G401 (cell line): ENCODE results near the gene POLDIP3. TPM values are rescaled to one million over a fixed set of nuclear protein-coding genes. Genes with fewer than 3 reads are reported as not detected.
"Not testable (repeated sequence)": the region's sequence is repeated elsewhere in the genome, so short reads cannot be mapped to it uniquely, and the experiment has no call there.

Source experiments
- DNase-seq: peaks from one replicate; pipeline ENCODE4 v3.0.0-alpha.2; 2015; ENCODE audit warnings: low spot score
- in situ Hi-C: cut with HindIII; loops from 2 replicates; pipeline ENCODE4 v1.10.0; 2016; ENCODE audit warnings: low sequenced_read_pairs, mixed read lengths
- total RNA-seq: library from RNA; depleted of rRNA; stranded (reverse); fragments of >200 nt; shearing (Covaris generic); gene quantifications from 2 replicates; pipeline ENCODE4 v1.2.3, GENCODE V29; 2014

POLDIP3 gene
- total RNA-seq, 1 experiment from 2014 or later = 14.7 TPM

- in situ Hi-C loops, DNase-seq: not testable (repeated sequence)
Observed at GRCh38 chr22:42567950-42568349, 46.7 kb downstream of the POLDIP3 start.

DNA sequence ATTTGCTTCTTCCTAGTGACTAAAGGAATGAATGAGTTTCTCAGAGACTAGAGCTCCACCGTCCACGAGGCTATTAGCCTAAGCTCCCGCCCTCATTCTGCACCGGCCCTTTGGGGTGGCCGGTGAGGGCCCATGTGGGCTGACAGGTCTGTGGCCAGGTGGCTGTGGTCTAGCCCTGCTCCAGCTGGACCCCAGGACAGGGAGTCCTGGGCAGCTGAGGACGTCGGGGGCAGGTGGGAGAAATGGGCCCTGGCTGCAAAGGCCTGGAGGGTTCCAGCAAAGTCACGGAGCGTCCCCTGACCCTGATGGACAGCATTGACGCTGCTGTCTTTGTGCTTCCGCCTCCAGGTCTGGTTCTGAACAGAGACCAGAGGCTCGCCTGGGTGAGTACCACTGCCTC lies 48.7 kb downstream of the POLDIP3 start:
- in situ Hi-C loops = no loop called here
- DNase-seq = no peak

DNA sequence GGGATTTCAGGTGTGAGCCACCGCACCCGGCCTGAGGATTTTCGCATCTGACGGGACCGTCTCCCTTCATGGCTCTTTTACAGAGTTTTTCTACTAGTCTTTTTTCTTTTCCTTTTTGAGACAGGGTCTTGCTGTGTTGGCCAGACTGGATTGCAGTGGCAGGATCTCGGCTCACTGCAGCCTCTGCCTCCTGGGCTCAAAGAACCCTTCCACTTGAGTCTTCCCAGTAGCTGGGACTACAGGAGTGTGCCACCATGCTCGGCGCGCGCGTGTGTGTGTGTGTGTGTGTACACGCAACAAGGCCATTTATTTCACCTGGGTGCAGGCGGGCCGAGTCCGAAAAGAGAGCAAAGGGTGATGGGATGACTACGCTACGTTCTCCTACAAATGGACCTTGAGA lies 50.0 kb downstream of the POLDIP3 start:
- in situ Hi-C loops = no loop called here
- no peak for DNase-seq

GRCh38 chr22:42563943-42564342 lies 50.7 kb downstream of the POLDIP3 start:
- DNase-seq, in situ Hi-C loops: not testable (repeated sequence)

GRCh38 chr22:42562684-42563083 lies 52.0 kb downstream of the POLDIP3 start:
- in situ Hi-C loops = no loop called here
- no peak for DNase-seq

GRCh38 chr22:42562279-42562678 lies 52.4 kb downstream of the POLDIP3 start:
- DNase-seq = no peak
- in situ Hi-C loops = no loop called here

- in situ Hi-C loops = no loop called here
- DNase-seq = no peak
Observed at GRCh38 chr22:42561856-42562255, 52.8 kb downstream of the POLDIP3 start.

DNA sequence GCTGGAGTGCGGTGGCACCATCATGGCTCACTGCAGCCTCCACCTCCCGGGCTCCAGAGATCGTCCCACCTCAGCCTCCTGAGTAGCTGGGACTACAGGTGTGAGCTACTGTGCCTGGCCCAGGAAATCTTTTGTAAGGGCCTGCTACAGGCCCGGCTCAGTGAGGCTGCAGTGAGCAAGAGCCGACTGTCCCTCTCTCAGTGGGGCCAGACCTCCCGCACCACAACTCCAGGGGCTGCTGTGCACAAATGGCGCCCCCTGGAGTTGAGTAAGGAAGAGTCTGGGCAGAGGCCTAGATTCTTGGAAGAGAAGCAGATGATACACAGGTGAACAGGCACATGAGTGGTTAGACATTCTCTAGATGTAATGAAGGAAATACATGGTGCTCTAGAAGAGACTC lies 53.9 kb downstream of the POLDIP3 start:
- in situ Hi-C loops = no loop called here
- no peak for DNase-seq

GRCh38 chr22:42560381-42560780 lies 54.3 kb downstream of the POLDIP3 start:
- DNase-seq = no peak
- in situ Hi-C loops = no loop called here

GRCh38 chr22:42553475-42554361 lies 61.0 kb downstream of the POLDIP3 start, which contains the start of gene SERHL2:
TSS of gene SERHL2 (plus strand) at chr22:42553956. CDS start at chr22:42554021, 65 bp downstream.
- in situ Hi-C loops = no loop called here
- DNase-seq = peak; percentile 50

DNA sequence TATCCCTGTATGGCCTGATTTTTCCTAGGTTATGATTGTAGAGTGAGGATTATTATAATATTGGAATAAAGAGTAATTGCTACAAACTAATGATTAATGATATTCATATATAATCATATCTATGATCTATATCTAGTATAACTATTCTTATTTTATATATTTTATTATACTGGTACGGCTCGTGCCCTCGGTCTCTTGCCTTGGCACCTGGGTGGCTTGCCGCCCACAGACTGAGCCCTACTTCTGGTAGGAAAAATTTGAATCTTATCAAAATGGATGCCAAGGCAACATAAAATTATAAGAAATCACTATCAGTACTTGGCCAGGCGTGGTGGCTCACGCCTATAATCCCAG lies 62.4 kb downstream of the POLDIP3 start:
- DNase-seq, in situ Hi-C loops: not testable (repeated sequence)

DNA sequence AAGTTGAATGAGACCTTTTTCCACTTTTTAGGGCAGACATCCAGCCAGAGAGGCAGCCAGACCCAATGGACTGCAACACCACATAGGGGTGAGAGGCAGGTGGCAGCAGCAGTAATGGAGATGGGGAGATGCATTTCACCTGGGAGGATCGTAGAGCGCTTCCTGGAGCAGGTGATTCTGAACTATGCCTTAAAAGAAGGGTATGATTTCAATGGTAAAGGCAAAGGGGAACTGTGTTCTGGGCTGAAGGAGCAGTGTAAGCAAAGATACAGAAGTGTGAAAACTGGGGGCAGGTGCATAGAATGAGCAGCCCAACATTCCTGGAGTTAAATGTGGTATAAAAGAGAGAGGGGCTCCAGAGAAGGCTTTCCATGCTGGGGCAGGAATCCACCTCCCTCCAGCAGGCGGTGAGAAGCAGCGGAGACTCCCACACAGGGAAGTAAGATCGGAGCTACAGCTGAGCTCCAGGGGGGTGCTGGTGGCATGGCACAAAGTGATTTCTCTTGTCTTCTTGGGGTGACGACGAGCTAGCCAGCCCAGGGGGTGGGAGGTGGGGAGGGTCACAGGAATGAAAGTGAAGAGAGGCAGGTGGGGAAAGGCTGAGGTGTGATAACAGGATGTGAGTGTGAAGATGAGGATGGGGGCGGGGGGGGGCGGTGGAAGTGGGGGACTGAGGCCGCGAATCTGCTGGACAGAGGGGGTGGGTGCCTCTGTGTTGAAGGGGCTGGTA lies 65.2 kb downstream of the POLDIP3 start:
- DNase-seq = no peak
- in situ Hi-C loops = no loop called here

DNA sequence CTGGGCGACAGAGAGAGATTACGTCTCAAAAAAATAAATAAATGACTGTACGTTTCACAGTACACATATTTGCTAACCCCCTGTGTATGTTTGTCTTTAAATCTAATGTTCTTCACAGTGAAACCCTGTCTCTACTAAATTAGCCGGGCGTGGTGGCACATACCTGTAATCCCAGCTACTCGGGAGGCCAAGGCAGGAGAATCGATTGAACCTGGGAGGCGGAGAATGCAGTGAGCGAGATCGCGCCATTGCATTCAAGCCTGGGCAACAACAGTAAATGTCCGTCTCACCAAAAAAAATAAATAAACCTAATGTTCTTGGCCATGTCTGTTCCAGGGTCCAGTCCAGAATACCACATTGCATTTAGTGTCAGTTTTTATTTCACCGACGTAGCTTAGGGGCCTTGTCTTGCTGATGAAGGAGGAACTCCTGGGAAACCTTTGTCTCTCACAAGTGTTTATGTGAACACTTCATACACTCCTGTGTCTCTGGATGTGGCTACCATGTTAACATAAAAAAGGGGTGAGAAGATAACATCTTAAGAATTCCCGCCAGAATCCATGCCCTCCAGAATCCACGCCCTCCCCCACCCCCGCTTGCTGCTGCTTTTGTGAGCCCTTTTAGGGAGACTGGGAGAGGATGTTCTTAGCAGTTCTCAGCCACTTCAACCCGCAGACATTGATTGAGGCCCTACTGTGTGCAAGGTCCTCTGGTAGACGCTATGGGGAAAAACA lies 65.9 kb downstream of the POLDIP3 start:
- in situ Hi-C loops = no loop called here
- no peak for DNase-seq

DNA sequence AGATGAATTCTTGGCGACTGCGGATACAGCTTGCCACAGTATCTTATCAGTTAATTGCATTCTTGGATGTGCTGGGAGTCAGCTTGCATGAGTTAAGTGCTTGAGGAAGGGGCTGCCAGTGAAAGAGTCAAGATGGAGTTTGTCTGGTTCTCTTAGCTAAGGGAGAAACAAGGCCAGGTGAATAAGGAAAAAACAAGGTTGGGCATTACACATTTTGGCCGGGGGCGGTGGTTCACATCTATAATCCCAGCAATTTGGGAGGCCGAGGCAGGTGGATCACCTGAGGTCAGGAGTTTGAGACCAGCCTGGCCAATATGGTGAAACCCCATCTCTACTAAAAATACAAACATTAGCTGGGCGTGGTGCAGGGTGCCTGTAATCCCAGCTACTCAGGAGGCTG lies 66.6 kb downstream of the POLDIP3 start:
- in situ Hi-C loops, DNase-seq: not testable (repeated sequence)

DNA sequence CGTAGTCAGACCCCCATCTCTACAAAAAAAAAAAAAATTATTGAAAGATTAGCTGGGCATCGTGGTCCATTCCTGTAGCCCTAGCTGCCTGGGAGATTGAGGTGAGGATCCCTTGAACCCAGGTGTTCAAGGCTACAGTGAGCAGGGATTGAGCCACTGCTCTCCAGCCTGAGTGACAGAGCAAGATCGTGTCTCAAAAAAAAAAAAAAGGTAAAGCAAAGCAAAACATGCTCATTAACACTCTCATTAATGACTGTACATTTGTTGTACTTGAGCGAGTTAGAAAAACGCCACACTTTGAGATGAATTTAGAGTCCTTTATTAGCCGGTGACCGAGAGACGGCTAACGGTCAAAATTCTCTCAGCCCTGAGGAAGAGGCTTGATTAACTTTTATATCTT lies 67.1 kb downstream of the POLDIP3 start:
- in situ Hi-C loops = no loop called here
- no peak for DNase-seq

DNA sequence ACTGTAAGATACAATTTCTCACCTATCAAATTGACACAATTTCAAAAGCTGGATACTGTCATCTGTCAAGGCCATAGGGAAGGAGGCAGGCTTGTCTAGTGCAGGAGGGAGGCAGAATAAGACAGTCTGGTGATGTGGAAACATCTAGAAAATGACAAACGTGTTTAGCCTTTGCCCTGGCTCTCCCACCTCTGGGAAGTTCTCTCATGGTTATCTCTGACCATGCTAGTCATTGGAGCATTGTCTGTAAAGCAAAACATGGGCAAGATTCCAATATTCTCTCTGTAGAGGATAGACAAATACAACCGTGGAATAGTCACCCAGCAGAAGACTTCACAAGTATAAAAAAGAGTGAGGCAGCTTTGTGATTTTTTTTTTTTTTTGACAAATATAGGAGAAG lies 70.0 kb downstream of the POLDIP3 start:
- DNase-seq = no peak
- in situ Hi-C loops = no loop called here

- DNase-seq, in situ Hi-C loops: not testable (repeated sequence)
Observed at GRCh38 chr22:42539236-42539771, 75.4 kb downstream of the POLDIP3 start.

DNA sequence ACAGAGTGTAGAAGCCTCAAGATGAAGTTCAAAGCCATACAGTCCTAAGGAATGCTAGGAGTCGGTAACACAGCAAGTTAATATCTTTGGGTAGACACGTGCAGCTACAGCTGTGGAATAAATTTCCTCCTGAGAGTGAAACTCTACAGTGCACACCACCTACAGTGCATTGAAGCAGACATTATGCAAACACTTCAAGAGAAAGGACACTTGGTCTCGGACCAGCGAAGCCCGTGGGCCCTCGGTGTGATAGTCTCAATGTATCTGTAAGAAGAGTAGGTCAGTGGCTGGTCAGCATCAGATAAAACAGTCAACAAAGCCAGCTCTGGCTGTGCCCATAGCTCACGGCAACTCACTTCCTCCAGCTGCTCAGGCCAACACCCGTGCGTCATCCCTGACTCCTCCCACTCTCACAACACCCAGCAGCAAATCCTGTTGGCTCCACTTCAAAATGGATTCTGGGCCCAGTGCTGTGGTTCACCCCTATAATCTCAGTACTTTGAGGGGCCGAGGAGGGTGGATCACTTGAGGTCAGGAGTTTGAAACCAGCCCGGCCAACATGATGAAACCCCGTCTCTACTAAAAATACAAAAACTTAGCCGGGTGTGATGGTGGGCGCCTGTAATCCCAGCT lies 77.4 kb downstream of the POLDIP3 start:
- in situ Hi-C loops, DNase-seq: not testable (repeated sequence)

DNA sequence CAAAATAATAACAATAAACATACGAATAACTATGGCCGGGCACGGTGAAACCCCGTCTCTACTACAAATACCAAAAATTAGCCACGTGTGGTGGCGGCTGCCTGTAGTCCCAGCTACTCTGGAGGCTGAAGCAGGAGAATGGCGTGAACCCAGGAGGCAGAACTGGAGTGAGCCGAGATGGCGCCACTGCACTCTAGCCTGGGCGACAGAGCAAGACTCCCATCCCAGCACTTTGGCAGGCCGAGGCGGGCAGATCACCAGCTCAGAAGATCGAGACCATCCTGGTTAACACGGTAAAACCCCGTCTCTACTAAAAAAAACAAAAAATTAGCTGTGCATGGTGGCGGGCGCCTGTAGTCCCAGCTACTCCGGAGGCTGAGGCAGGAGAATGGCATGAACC lies 78.0 kb downstream of the POLDIP3 start:
- in situ Hi-C loops, DNase-seq: not testable (repeated sequence)
